HCT116 (cell line): ENCODE results near the gene BMF. TPM values are rescaled to one million over a fixed set of nuclear protein-coding genes. Genes with fewer than 3 reads are reported as not detected.
"Not testable (repeated sequence)": the region's sequence is repeated elsewhere in the genome, so short reads cannot be mapped to it uniquely, and the experiment has no call there.

ENCODE experiments used
- ATAC-seq: fragments of 200-7000 bp; cut with Tn5 transposase; 2 replicates; pipeline ENCODE4 v1.9.1; 2020; ENCODE audit warnings: mild to moderate bottlenecking, moderate library complexity
- BruUV-seq: library from RNA; stranded (reverse); fragments of 400-500 nt; replicated peaks from 2 replicates; lab custom pipeline; 2021; lab: Mats Ljungman, UMichigan
- CTCF ChIA-PET: fragments of 300-600 bp; sonication (Branson Sonifier 250); formaldehyde crosslinking; loops from one replicate; lab custom pipeline; 2021; ENCODE audit warnings: antibody characterized with exemption; lab: Charles Lee
- POLR2A ChIA-PET: fragments of 300-600, 350-600 bp; sonication (Branson Sonifier 250); formaldehyde crosslinking; loops from one replicate; lab custom pipeline; 2021; ENCODE audit warnings: antibody characterized with exemption; lab: Charles Lee
- RAD21 ChIA-PET, 2 experiments: fragments of 300-600 bp; sonication (Branson Sonifier 250); formaldehyde crosslinking; loops; one replicate each; lab custom pipeline; 2023; ENCODE audit warnings: low total read pairs in 2 of 2; ENCODE audit not compliant: uncharacterized antibody in 2 of 2, unreplicated experiment in 2 of 2, low non-redundant PET in 1 of 2; lab: Charles Lee
- DNase-seq: peaks from one replicate; pipeline ENCODE4 v3.0.0-alpha.2; 2010; ENCODE audit warnings: low read depth, low spot score
- H2AFZ ChIP-seq: fragments of 200-600 bp; shearing (Covaris generic), sonication (generic); 2 replicates; pipeline ENCODE4 v1.6.1; 2017; ENCODE audit warnings: low read depth, mixed run types, mixed read lengths, antibody characterized with exemption, low read length; ENCODE audit not compliant: poor library complexity, severe bottlenecking
- H3K27ac ChIP-seq: 2 replicates; pipeline ENCODE4 v1.5.1; 2012; ENCODE audit warnings: low read depth, low read length
- H3K27me3 ChIP-seq: fragments of 200-600 bp; sonication (generic); 2 replicates; pipeline ENCODE4 v1.6.1; 2016; ENCODE audit warnings: mixed run types, low read length, mixed read lengths; ENCODE audit not compliant: insufficient read depth
- H3K36me3 ChIP-seq, 2 experiments: fragments of 200-500 bp in 1 of 2; fragments of 200-600 bp in 1 of 2; sonication (Bioruptor generic) in 1 of 2; sonication (generic) in 1 of 2; 2 replicates each; pipeline versions ENCODE4 v1.5.1 to v1.6.1; 2014 to 2016; ENCODE audit warnings: low read length in 2 of 2, inconsistent platforms in 1 of 2, mixed read lengths in 1 of 2, mixed run types in 1 of 2; ENCODE audit not compliant: insufficient read depth in 2 of 2, control insufficient read depth in 1 of 2
- H3K4me1 ChIP-seq, 2 experiments: fragments of 200-600 bp in 1 of 2; sonication (generic) in 1 of 2; 2 replicates each; pipeline versions ENCODE4 v1.5.1 to v1.6.1; 2012 to 2017; ENCODE audit warnings: low read length in 2 of 2, inconsistent platforms in 1 of 2, mild to moderate bottlenecking in 1 of 2, mixed read lengths in 1 of 2, mixed run types in 1 of 2, moderate library complexity in 1 of 2; ENCODE audit not compliant: insufficient read depth in 2 of 2, control insufficient read depth in 1 of 2
- H3K4me2 ChIP-seq: fragments of 200-600 bp; sonication (generic); 2 replicates; pipeline ENCODE4 v1.6.1; 2017; ENCODE audit warnings: mixed run types, low read length, mixed read lengths
- H3K4me3 ChIP-seq, 2 experiments: fragments of 200-600 bp in 1 of 2; sonication (generic) in 1 of 2; replicated peaks in 1 of 2; 2 replicates each; pipeline ENCODE4 v1.5.1; 2011 to 2016; ENCODE audit warnings: low read length in 2 of 2, control low read depth in 1 of 2, low read depth in 1 of 2, mild to moderate bottlenecking in 1 of 2, mixed read lengths in 1 of 2, mixed run types in 1 of 2
- H3K79me2 ChIP-seq: fragments of 200-600 bp; sonication (generic); 2 replicates; pipeline ENCODE4 v1.6.1; 2017; ENCODE audit warnings: mild to moderate bottlenecking, mixed run types, low read length, moderate library complexity, mixed read lengths; ENCODE audit not compliant: insufficient read depth
- H3K9ac ChIP-seq: fragments of 200-600 bp; sonication (generic); 2 replicates; pipeline ENCODE4 v1.6.1; 2016; ENCODE audit warnings: low read length, mixed read lengths
- H3K9me2 ChIP-seq: fragments of 200-600 bp; sonication (generic), shearing (Covaris generic); 2 replicates; pipeline ENCODE4 v1.6.1; 2017; ENCODE audit warnings: mixed run types, mild to moderate bottlenecking, moderate library complexity; ENCODE audit not compliant: insufficient read depth
- H3K9me3 ChIP-seq, 2 experiments: fragments of 200-500 bp in 1 of 2; fragments of 200-600 bp in 1 of 2; sonication (Bioruptor generic) in 1 of 2; sonication (generic) in 1 of 2; 2 replicates each; pipeline ENCODE4 v1.6.1; 2014 to 2017; ENCODE audit warnings: low read length in 2 of 2, mixed read lengths in 2 of 2, inconsistent platforms in 1 of 2, low read depth in 1 of 2, mild to moderate bottlenecking in 1 of 2, mixed run types in 1 of 2, moderate library complexity in 1 of 2; ENCODE audit not compliant: control insufficient read depth in 1 of 2, insufficient read depth in 1 of 2
- H4K20me1 ChIP-seq: fragments of 200-600 bp; sonication (generic), shearing (Covaris generic); 2 replicates; pipeline ENCODE4 v1.6.1; 2017; ENCODE audit warnings: mixed run types, mild to moderate bottlenecking, moderate library complexity; ENCODE audit not compliant: insufficient read depth
- CBX3 ChIP-seq: IDR thresholded peaks from 2 replicates; pipeline ENCODE4 v1.6.1; 2012; ENCODE audit warnings: low read depth
- CEBPB ChIP-seq: IDR thresholded peaks from 2 replicates; pipeline ENCODE4 v1.6.1; 2012; ENCODE audit warnings: low read depth
- EGR1 ChIP-seq: IDR thresholded peaks from 2 replicates; pipeline ENCODE4 v1.6.1; 2012; ENCODE audit warnings: low read depth
- FOSL1 ChIP-seq: IDR thresholded peaks from 2 replicates; pipeline ENCODE4 v1.6.1; 2012; ENCODE audit warnings: low read depth
- POLR2A ChIP-seq: IDR thresholded peaks from 2 replicates; pipeline ENCODE4 v1.7.0; 2011; ENCODE audit warnings: borderline replicate concordance; ENCODE audit not compliant: insufficient read depth, insufficient read length; ENCODE audit errors: extremely low read depth
- RAD21 ChIP-seq: IDR thresholded peaks from 2 replicates; pipeline ENCODE4 v1.6.1; 2012; ENCODE audit warnings: low read depth, mild to moderate bottlenecking
- SP1 ChIP-seq: IDR thresholded peaks from 2 replicates; pipeline ENCODE4 v1.6.1; 2012; ENCODE audit warnings: low read depth
- TCF7L2 ChIP-seq: IDR thresholded peaks from 2 replicates; pipeline ENCODE4 v1.7.0; 2011; ENCODE audit warnings: borderline replicate concordance, inconsistent platforms; ENCODE audit not compliant: insufficient read depth, insufficient read length; ENCODE audit errors: extremely low read depth
- YY1 ChIP-seq: IDR thresholded peaks from 2 replicates; pipeline ENCODE4 v1.6.1; 2011; ENCODE audit warnings: low read length, low read depth, moderate library complexity, mild to moderate bottlenecking; ENCODE audit not compliant: insufficient replicate concordance; ENCODE audit errors: extremely low read depth
- ZFX ChIP-seq: fragments of 450-650 bp; IDR thresholded peaks from 2 replicates; pipeline ENCODE4 v1.6.1; 2017
- intact Hi-C: fragments of 100-400 bp; cut with micrococcal nuclease; formaldehyde crosslinking; loops from 2 replicates; pipeline ENCODE4 v1.10.0; 2022
- total RNA-seq: library from RNA; stranded (reverse); gene quantifications from one replicate; pipeline ENCODE4 v1.2.1, GENCODE V29; 2021; ENCODE audit not compliant: unreplicated experiment
- TF ChIP-seq, protein P1 (sequence below), 3 experiments: fragments of 200-600 bp in 1 of 3; sonication (generic) in 1 of 3; IDR thresholded peaks in 2 of 3; conservative IDR thresholded peaks in 1 of 3; 2 replicates each; pipeline ENCODE4 v1.5.1; 2012 to 2017; ENCODE audit warnings: low read depth in 2 of 3, low read length in 2 of 3, antibody characterized with exemption in 1 of 3, borderline replicate concordance in 1 of 3, control low read depth in 1 of 3, mild to moderate bottlenecking in 1 of 3, mixed read lengths in 1 of 3, mixed run types in 1 of 3, moderate library complexity in 1 of 3; ENCODE audit not compliant: insufficient read depth in 1 of 3
- TF ChIP-seq, protein P2 (sequence below): IDR thresholded peaks from 2 replicates; pipeline ENCODE4 v1.6.1; 2012

BMF gene
- total RNA-seq, 1 experiment from 2014 or later = 1.0 TPM

DNA sequence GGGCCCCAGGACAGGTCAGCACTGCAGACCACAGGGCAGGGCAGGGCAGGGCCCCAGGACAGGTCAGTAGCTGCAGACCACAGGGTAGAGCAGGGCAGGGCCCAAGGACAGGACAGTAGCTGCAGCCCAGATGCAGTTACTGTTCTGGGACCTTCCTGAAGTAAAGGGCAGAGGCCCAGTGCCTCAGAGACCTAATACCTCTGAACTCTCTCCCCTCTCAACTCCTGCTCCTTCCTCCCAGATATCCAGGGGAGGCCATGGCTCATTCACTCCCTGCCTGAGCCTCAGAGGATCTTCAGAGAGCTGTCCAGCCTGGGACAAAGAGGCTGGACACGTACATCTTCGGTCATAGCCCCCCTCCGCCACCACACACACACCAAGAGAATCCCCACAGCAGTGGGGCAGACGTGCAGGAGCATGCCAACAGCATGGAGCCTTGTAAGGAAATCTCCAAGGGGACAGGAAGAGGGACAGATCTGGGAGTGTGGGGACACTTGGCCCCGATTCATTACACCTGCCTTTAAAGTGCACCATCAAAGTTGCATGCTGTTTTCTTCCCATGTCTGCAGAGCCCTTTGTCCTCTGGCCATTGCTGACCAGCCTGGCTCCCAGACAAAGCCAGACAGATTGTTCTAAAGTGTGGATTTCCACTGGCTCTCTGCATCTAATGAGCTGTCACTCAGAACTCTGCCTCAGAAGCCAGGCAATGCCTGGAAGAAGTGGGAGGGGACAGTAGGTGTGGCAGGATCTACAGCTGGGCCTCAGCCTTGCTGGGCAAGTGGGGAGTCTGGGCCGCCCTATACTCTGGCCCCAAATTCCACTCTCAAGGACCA, 28.0 kb upstream of the BMF start (continued):
- TF ChIP-seq, protein P1, sequence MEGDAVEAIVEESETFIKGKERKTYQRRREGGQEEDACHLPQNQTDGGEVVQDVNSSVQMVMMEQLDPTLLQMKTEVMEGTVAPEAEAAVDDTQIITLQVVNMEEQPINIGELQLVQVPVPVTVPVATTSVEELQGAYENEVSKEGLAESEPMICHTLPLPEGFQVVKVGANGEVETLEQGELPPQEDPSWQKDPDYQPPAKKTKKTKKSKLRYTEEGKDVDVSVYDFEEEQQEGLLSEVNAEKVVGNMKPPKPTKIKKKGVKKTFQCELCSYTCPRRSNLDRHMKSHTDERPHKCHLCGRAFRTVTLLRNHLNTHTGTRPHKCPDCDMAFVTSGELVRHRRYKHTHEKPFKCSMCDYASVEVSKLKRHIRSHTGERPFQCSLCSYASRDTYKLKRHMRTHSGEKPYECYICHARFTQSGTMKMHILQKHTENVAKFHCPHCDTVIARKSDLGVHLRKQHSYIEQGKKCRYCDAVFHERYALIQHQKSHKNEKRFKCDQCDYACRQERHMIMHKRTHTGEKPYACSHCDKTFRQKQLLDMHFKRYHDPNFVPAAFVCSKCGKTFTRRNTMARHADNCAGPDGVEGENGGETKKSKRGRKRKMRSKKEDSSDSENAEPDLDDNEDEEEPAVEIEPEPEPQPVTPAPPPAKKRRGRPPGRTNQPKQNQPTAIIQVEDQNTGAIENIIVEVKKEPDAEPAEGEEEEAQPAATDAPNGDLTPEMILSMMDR (IDR thresholded peaks at IDR 0.05 in 2 of 3, conservative IDR thresholded peaks at IDR 0.05 in 1 of 3; ENCODE audit: borderline replicate concordance in 1 of 3, insufficient read depth in 1 of 3, low read depth in 2 of 3, low read length in 2 of 3) = no peak

DNA sequence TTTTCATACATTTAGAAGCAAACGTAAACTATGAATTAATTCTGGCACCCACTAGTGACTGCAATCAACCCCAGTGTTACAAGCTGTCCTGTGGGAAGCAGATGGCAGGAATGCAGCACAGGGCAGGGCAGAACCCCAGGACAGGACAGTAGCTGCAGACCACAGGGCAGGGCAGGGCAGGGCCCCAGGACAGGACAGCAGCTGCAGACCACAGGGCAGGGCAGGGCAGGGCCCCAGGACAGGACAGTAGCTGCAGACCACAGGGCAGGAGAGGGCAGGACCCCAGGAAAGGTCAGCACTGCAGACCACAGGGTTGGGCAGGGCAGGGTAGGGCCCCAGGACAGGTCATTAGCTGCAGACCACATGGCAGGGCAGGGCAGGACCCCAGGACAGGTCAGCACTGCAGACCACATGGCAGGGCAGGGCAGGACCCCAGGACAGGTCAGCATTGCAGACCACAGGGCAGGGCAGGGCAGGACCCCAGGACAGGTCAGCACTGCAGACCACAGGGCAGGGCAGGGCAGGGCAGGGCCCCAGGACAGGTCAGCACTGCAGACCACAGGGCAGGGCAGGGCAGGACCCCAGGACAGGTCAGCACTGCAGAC, 27.3 kb upstream of the BMF start:
- POLR2A ChIA-PET, H3K27ac ChIP-seq, CTCF ChIA-PET, H3K9me2 ChIP-seq, H3K79me2 ChIP-seq, H2AFZ ChIP-seq, H4K20me1 ChIP-seq, DNase-seq, intact Hi-C loops, H3K4me2 ChIP-seq, H3K9me3 ChIP-seq, BruUV-seq, H3K4me3 ChIP-seq, H3K27me3 ChIP-seq, H3K4me1 ChIP-seq, H3K9ac ChIP-seq, RAD21 ChIA-PET, ATAC-seq, H3K36me3 ChIP-seq: not testable (repeated sequence)

DNA sequence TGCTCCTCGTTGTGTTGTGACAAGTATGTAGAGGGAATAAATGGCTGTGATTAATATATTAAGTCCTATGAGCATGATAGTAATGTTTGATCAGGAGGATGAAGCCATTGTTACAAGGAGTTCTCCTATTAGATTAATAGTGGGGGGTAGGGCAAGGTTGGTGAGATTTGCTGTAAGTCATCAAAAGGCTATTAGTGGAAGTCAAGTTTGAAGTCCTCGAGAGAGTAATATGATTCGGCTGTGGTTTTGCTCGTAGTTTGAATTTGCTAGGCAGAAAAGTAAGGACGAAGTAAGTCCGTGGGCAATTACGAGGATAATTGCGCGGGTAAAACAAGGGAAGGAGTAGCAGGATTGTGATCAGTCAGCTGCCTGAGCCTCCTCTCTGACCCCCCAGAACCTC, 26.2 kb upstream of the BMF start:
- Histone ChIP-seq H4K20me1 (no peaks in the 10 kb centered on the region), H3K4me1 (no peaks in the 10 kb centered on the region), H3K4me2 (no peak overlapping the region), H3K27ac (no peak overlapping the region), H3K27me3 (no peaks in the 10 kb centered on the region), H3K9ac (no peak overlapping the region), H3K4me3 (no peak overlapping the region), H3K9me2 (no peaks in the 10 kb centered on the region), H3K9me3 (no peaks in the 10 kb centered on the region), H3K36me3 (no peaks in the 10 kb centered on the region), H2AFZ (no peak overlapping the region), H3K79me2 (no peaks in the 10 kb centered on the region)
- POLR2A ChIA-PET = no interaction called here
- RAD21 ChIA-PET = no interaction called here
- no peak for DNase-seq
- no TSS peak for BruUV-seq
- CTCF ChIA-PET = no interaction called here
- no peak for ATAC-seq
- intact Hi-C loops = no loop called here
- TF ChIP-seq SP1 = no peak
- no peak for TF ChIP-seq CEBPB
- TF ChIP-seq, protein P1 (IDR thresholded peaks at IDR 0.05 in 2 of 3, conservative IDR thresholded peaks at IDR 0.05 in 1 of 3; ENCODE audit: borderline replicate concordance in 1 of 3, insufficient read depth in 1 of 3, low read depth in 2 of 3, low read length in 2 of 3) = no peak
- no peak for TF ChIP-seq TCF7L2
- TF ChIP-seq CBX3 = no peak
- no peak for TF ChIP-seq EGR1
- TF ChIP-seq POLR2A = no peak
- TF ChIP-seq FOSL1 = no peak
- no peak for TF ChIP-seq RAD21
- no peak for TF ChIP-seq ZFX
- TF ChIP-seq, protein P2, sequence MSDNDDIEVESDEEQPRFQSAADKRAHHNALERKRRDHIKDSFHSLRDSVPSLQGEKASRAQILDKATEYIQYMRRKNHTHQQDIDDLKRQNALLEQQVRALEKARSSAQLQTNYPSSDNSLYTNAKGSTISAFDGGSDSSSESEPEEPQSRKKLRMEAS = no peak
- no peak for TF ChIP-seq YY1
